Neural cell (in vitro differentiated cells): ENCODE measurements around the gene TARBP2. TPM values are rescaled to one million over a fixed set of nuclear protein-coding genes. Genes with fewer than 3 reads are reported as not detected.

Source experiments
- H2AFZ ChIP-seq: fragments of 200-600, 300-800 bp; sonication (generic), shearing (Covaris generic); 2 replicates; pipeline ENCODE4 v1.6.0; 2014; ENCODE audit warnings: low read depth, mild to moderate bottlenecking, antibody characterized with exemption, low read length, moderate library complexity
- H3F3A ChIP-seq: fragments of 200-600 bp; shearing (Covaris generic); 2 replicates; pipeline ENCODE4 v1.6.1; 2016; ENCODE audit warnings: mild to moderate bottlenecking, moderate library complexity, mixed read lengths, antibody characterized with exemption, low read length; ENCODE audit not compliant: insufficient read depth, poor library complexity, severe bottlenecking
- H3K27ac ChIP-seq: fragments of 200-600, 300-800 bp; sonication (generic), shearing (Covaris generic); 2 replicates; pipeline ENCODE4 v1.5.1; 2014; ENCODE audit warnings: mild to moderate bottlenecking, low read length, moderate library complexity
- H3K27me3 ChIP-seq: fragments of 300-800, 200-600 bp; sonication (generic), shearing (Covaris generic); 2 replicates; pipeline ENCODE4 v1.6.0; 2014; ENCODE audit warnings: mild to moderate bottlenecking, low read depth, low read length, moderate library complexity; ENCODE audit not compliant: insufficient read depth
- H3K36me3 ChIP-seq: fragments of 300-800, 200-600 bp; sonication (generic), shearing (Covaris generic); 2 replicates; pipeline ENCODE4 v1.5.1; 2014; ENCODE audit warnings: mild to moderate bottlenecking, antibody characterized with exemption, low read length, moderate library complexity; ENCODE audit not compliant: insufficient read depth
- H3K4me2 ChIP-seq: fragments of 300-800, 200-600 bp; sonication (generic), shearing (Covaris generic); 2 replicates; pipeline ENCODE4 v1.6.0; 2014; ENCODE audit warnings: mild to moderate bottlenecking, low read length
- H3K4me3 ChIP-seq: fragments of 300-800, 200-600 bp; sonication (generic), shearing (Covaris generic); 2 replicates; pipeline ENCODE4 v1.5.1; 2014; ENCODE audit warnings: mild to moderate bottlenecking, low read length, moderate library complexity
- H3K79me2 ChIP-seq: fragments of 200-600 bp; shearing (Covaris generic); replicated peaks from 2 replicates; pipeline ENCODE4 v1.6.0; 2014; ENCODE audit warnings: mild to moderate bottlenecking, low read length, moderate library complexity; ENCODE audit not compliant: insufficient read depth
- H3K9ac ChIP-seq: fragments of 300-800, 200-600 bp; sonication (generic), shearing (Covaris generic); 2 replicates; pipeline ENCODE4 v1.6.1; 2016; ENCODE audit warnings: mild to moderate bottlenecking, low read length, mixed read lengths
- H3K9me2 ChIP-seq: fragments of 200-600 bp; shearing (Covaris generic); 2 replicates; pipeline ENCODE4 v1.6.1; 2016; ENCODE audit warnings: mild to moderate bottlenecking, low read length, mixed read lengths; ENCODE audit not compliant: insufficient read depth
- H3K9me3 ChIP-seq: fragments of 200-600, 300-800 bp; sonication (generic), shearing (Covaris generic); 2 replicates; pipeline ENCODE4 v1.6.1; 2016; ENCODE audit warnings: mild to moderate bottlenecking, mixed run types, low read length, moderate library complexity, mixed read lengths
- H4K20me1 ChIP-seq: fragments of 200-600 bp; shearing (Covaris generic); 2 replicates; pipeline ENCODE4 v1.6.1; 2016; ENCODE audit warnings: mild to moderate bottlenecking, mixed run types; ENCODE audit not compliant: insufficient read depth
- CTCF ChIP-seq: fragments of 450-650 bp; IDR thresholded peaks from 2 replicates; pipeline ENCODE4 v1.5.1; 2014; ENCODE audit warnings: antibody characterized with exemption, mild to moderate bottlenecking, moderate library complexity; ENCODE audit not compliant: poor library complexity, severe bottlenecking
- EP300 ChIP-seq: fragments of 450-650 bp; conservative IDR thresholded peaks from 2 replicates; pipeline ENCODE4 v1.6.1; 2014; ENCODE audit warnings: antibody characterized with exemption, mild to moderate bottlenecking, moderate library complexity; ENCODE audit not compliant: poor library complexity, severe bottlenecking
- EZH2 ChIP-seq: fragments of 200-600, 300-800 bp; shearing (Covaris generic), sonication (generic); IDR thresholded peaks from 2 replicates; pipeline ENCODE4 v1.6.1; 2014; ENCODE audit warnings: antibody characterized with exemption, low read length, borderline replicate concordance, mild to moderate bottlenecking; ENCODE audit not compliant: insufficient read depth, poor library complexity, severe bottlenecking
- MXI1 ChIP-seq: fragments of 450-650 bp; conservative IDR thresholded peaks from 2 replicates; pipeline ENCODE4 v1.6.1; 2014; ENCODE audit warnings: antibody characterized with exemption, mild to moderate bottlenecking; ENCODE audit not compliant: poor library complexity, severe bottlenecking
- POLR2AphosphoS5 ChIP-seq: IDR thresholded peaks from 2 replicates; pipeline ENCODE4 v1.6.1; 2012
- RAD21 ChIP-seq: fragments of 450-650 bp; conservative IDR thresholded peaks from 2 replicates; pipeline ENCODE4 v1.6.1; 2014; ENCODE audit warnings: antibody characterized with exemption, mild to moderate bottlenecking, moderate library complexity
- REST ChIP-seq: IDR thresholded peaks from 2 replicates; pipeline ENCODE4 v1.6.1; 2012; ENCODE audit warnings: borderline replicate concordance
- SMC3 ChIP-seq: fragments of 450-650 bp; conservative IDR thresholded peaks from 2 replicates; pipeline ENCODE4 v1.6.1; 2014; ENCODE audit warnings: antibody characterized with exemption, mild to moderate bottlenecking, moderate library complexity; ENCODE audit not compliant: poor library complexity
- TAF1 ChIP-seq: IDR thresholded peaks from 2 replicates; pipeline ENCODE4 v1.6.1; 2012; ENCODE audit warnings: low read depth
- polyA plus RNA-seq: library from polyadenylated mRNA; depleted of rRNA; stranded (reverse); fragments of >200 nt; gene quantifications from 2 replicates; pipeline ENCODE4 v1.2.3, GENCODE V29; 2014

Gene TARBP2
- polyA plus RNA-seq, 1 donor from 2014 or later: 135 TPM

- peaks cover 5% of the 10 kb centered on the region for H3F3A ChIP-seq
- no peak overlapping the region for H3K4me3 ChIP-seq
- H3K36me3 ChIP-seq: no peaks in the 10 kb centered on the region
- H3K9me2 ChIP-seq: no peaks in the 10 kb centered on the region
- H3K4me2 ChIP-seq: no peak overlapping the region
- no peak overlapping the region for H2AFZ ChIP-seq
- no peaks in the 10 kb centered on the region for H3K27me3 ChIP-seq
- no peaks in the 10 kb centered on the region for H3K9me3 ChIP-seq
- no peak for TF ChIP-seq REST
- no peak for TF ChIP-seq POLR2AphosphoS5
- TF ChIP-seq SMC3: no peak
- no peak for TF ChIP-seq CTCF
- TF ChIP-seq TAF1: no peak
- no peak for TF ChIP-seq EZH2
- no peak for TF ChIP-seq EP300
- TF ChIP-seq RAD21: no peak
- no peak for TF ChIP-seq MXI1
- no peaks in the 10 kb centered on the region for H4K20me1 ChIP-seq
- H3K27ac ChIP-seq: no peak overlapping the region
- H3K79me2 ChIP-seq: peaks cover 12% of the 10 kb centered on the region
- H3K9ac ChIP-seq: no peak overlapping the region
Measured at GRCh38 chr12:53506450-53506785, 5.3 kb downstream of the TARBP2 start.

GRCh38 chr12:53506881-53507602 lies 6.0 kb downstream of the TARBP2 start, which contains the start of gene NPFF:
Gene NPFF (minus strand): TSS chr12:53507484. CDS start chr12:53507474, 10 bp downstream.
- Histone ChIP-seq H3K4me2 (no peak within 1 kb of the TSS), H3K9ac (no peak within 1 kb of the TSS), H3K36me3 (no peaks in the 10 kb centered on the region)

More at GRCh38 chr12:53506881-53507602, 6.0 kb downstream of the TARBP2 start, which contains the start of gene NPFF:
- no peak within 1 kb of the TSS for H2AFZ ChIP-seq
- H3K27me3 ChIP-seq: no peaks in the 10 kb centered on the region
- H3K4me3 ChIP-seq: no peak within 1 kb of the TSS
- H3K27ac ChIP-seq: no peak within 1 kb of the TSS
- no peaks in the 10 kb centered on the region for H3F3A ChIP-seq
- no peaks in the 10 kb centered on the region for H3K9me3 ChIP-seq
- peaks cover 7% of the 10 kb centered on the region for H3K79me2 ChIP-seq
- H4K20me1 ChIP-seq: no peaks in the 10 kb centered on the region
- TF ChIP-seq CTCF (no peak), SMC3 (no peak), EZH2 (no peak), POLR2AphosphoS5 (no peak), RAD21 (no peak), MXI1 (no peak), TAF1 (no peak), EP300 (no peak), REST (no peak)
- no peaks in the 10 kb centered on the region for H3K9me2 ChIP-seq
